ENCODE results near the gene CTSL. TPM values are rescaled to one million over a fixed set of nuclear protein-coding genes. Genes with fewer than 3 reads are reported as not detected.
"Not testable (repeated sequence)": the region's sequence is repeated elsewhere in the genome, so short reads cannot be mapped to it uniquely, and the experiment has no call there.

The CTSL gene
- total RNA-seq, 1 donor from 2014 or later = 160 TPM

DNA sequence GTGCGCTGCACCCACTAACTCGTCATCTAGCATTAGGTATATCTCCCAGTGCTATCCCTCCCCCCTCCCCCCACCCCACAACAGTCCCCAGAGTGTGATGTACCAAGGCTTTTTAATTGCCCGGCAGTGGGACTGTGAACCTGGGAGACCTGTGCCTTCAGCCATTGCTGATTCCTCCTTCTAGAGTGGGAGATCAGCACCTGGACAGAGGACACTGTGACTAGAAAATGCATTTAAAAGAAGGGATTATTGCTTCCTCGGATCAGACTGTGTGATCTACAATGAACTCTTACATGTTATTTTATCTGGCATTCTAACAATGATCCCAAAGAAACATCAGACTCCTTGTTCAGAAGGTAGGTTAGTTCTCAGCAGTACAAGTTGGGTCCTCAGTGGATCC is 25.9 kb downstream of the CTSL start:
- no peak for DNase-seq (ENCODE audit: low spot score)

DNA sequence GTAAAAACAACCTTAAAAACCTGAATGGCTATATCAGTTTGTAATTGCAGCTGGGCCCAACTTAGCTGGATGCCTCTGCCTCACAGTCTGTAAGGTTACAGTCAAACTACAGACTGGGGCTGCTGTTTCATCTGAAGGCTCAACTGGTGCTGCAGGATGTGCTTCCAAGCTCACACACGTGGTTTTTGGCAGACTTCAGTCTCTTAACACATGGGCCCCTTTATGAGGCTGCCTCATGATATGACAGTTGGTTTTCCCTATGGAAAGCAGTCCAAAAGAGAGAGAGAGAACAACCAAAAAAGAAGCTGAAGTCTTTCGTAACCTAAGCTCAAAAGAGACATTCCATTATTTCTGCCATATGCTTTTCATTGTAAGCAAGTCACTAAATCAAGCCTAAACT is 27.4 kb downstream of the CTSL start:
- no peak for DNase-seq (ENCODE audit: low spot score)

DNA sequence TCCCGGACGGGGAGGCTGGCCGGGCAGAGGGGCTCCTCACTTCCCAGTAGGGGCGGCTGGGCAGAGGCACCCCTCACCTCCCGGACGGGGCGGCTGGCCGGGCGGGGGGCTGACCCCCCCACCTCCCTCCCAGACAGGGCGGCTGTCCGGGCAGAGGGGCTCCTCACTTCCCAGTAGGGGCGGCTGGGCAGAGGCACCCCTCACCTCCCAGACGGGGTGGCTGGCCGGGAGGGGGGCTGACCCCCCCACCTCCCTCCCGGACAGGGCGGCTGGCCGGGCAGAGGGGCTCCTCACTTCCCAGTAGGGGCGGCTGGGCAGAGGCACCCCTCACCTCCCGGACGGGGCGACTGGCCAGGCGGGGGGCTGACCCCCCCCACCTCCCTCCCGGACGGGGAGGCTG is 32.4 kb downstream of the CTSL start:
- DNase-seq (ENCODE audit: low spot score) = not testable (repeated sequence)

DNA sequence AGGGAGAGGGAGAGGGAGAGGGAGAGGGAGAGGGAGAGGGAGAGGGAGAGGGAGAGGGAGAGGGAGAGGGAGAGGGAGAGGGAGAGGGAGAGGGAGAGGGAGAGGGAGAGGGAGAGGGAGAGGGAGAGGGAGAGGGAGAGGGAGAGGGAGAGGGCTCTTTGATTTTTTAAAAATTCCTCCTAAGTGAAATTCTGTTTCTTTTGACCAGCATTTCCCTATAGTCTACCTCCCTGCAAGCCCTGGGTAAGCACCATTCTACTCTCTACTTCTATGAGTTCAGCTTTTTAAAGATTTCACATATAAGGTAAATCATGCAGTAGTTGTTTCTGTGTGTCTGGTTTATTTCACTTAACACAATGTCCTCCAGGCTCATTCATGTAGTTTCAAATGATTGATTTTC is 34.1 kb downstream of the CTSL start:
- DNase-seq (ENCODE audit: low spot score) = not testable (repeated sequence)

DNA sequence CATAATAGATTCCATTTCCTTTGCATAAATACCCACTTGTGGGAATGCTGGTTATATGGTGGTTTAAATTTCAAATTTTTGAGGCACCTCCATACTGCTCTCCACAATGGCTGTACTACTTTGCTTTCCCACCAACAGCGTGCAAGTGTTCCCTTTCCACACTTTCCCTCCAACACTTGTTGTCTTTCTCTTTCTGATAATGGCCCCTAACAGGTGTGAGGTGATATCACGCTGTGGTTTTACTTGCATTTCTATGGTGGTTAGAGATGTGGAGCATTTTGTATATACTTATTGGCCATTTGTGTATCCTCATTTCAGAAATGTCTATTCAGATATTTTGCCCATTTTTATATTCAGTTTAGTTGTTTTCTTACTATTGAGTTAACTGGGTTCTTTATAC is 34.6 kb downstream of the CTSL start:
- DNase-seq (ENCODE audit: low spot score) = no peak

DNA sequence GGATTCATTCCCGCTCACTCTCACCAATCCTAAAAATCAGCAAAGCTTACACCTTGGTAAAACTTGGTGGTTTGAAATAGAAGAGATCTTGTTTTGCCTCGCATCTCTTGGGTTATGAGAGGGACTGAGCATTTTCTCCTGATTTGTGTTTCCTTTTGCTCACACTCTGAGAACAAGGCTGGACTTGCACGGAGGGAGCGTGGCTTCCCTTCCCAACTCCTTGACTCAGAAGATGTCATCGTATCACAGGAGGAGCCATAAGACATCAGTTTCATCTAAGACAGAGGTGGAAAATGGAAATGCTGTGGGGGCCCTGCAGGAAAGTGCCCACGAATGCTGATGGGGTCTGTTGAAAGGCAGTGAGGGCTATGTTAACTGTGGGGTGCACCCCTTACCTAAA is 37.4 kb downstream of the CTSL start:
- DNase-seq (ENCODE audit: low spot score) = peak; percentile 40

DNA sequence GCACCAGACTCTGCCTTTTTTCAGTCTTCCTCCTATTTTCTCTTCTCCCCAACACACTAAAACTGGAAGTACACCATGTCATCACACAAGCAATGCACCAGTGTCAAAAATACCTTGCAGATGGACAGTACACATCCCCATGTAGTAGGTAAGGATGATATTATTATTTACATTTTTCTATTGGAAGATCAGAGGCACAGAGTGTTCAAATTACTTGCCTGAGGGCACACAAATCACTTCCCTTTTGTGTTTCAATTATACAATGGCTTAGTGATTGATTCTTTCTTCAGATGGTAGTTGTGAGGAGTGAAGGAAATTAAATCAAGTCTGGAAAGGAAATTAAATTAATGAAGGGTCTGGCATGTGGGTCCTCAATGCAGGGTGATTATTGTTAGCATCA is 39.6 kb downstream of the CTSL start:
- DNase-seq (ENCODE audit: low spot score) = no peak

DNA sequence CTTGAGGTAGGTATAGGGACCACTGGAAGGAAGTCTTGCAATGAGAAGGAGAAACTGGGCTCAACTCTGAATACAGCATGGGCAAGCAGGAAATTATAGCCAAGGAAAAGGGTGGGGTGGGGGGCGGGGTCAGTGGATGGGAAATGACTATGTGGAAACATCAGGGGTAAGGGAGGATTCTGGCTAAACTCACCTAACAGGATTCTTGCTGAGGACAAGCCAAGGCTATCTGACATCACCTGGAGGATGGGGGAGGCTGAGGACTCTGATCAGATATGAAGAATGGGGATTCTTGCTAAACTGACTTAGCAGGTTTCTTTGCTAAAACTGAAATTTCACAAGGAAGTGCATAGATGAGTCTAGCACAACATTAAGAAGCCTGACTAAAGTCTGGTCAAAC is 40.8 kb downstream of the CTSL start:
- DNase-seq (ENCODE audit: low spot score) = peak; percentile 77

DNA sequence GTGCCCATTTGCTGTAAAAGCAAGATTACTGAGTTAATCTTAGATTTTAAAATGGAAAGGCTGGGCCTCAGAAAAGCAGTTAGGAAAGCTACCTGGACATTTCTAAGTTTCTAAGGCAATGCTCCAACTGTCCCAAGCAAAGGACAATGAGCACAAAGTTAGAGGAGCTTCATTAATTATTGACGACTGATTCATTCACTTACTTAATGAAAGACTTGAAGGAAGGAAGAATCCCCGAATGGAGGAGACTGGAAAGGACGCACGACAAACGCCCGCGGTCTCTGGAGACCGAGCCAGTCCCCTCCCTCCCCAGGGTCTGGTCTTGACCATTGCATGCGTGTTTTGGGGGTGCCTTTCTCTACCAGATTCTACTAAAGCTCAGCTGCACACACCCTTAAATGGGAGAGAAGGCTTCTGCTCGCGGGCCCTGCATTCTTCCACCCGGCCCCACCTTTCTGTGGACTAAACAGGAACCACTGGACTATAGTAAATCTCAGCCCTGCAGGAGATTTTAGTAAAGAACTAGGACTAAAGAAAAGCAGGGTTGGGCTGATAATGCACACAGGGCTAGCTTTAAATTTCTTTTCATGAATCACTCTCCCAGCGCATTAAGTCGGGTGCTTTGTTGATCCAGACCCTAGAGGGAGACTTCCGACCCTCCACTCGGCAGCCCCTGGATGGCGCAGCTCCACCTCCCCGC is 44.8 kb downstream of the CTSL start:
- DNase-seq (ENCODE audit: low spot score) = peak; percentile 82

DNA sequence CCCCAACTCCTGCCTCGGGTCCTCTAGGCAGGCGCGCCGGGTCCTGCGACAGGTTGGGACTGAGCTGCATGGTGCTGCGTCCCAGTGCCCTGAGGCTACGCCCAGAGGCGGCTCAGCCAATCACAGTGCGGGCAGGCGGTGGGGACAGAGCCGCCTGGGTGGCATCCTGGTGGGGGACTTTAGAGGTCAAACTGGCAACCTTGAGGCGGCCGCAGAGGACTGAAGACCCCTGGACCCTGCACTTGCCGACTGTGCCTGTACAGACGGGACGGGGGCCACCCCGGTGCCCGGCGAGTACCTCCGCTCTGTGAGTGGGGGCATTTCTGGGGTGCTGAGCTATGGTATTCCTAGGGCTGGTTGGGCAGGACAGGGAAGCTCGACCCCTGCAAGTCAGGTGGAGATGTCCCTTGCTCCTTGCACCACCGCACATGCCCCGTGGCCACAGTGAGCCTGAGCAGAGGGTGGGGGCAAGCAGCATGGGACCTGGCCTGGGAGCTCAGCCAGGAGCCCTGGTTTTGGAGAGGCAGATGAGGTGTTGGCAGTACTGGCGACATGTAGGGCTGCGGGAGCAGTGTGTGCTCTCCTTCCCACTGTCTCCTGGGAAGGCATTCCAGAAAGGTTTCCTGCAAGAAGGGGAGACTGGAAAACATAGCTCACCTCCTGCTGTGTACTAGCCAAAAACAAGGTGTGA is 45.5 kb downstream of the CTSL start:
- no peak for DNase-seq (ENCODE audit: low spot score)

DNA sequence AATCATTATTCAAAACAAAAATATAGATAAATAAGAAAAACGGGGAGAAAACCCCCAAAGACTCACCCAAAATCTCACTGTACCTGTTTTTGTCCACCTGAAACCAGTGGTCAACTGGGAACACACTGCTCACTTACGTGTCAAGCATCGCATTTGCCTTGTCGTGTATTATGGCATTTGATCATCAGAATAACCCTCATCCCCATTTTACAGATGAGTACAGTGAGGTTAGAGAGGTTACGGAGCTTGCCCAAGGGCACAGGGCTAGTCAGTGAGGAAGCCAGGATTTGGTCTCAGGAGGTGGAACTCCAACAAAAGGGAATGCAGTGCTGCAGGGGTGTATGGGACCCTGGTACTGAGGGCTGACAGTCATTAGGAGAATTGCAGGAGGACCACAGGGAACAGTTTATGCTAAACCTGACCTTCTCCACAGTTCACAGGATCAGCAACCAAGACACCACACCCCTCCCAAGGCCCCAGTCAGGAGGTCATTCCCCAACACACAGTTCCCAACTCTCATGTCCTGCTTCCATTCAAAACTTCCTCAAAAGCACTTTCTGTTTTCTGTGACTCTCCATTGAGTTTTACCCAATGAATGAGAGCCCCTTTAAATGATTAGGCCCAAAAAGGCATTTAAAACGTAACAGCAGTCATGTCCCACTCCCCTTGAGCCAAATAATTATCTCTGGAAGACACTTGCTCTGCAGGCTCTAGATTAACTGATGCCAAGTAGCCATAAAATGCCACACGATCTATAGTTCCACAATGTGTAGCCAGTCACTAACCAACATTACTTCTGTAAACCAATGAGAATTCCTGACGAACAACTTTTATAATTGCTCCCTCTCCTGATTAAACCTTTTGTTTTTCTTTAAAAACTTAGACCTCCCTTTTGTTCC is 50.8 kb downstream of the CTSL start:
- no peak for DNase-seq (ENCODE audit: low spot score)

DNA sequence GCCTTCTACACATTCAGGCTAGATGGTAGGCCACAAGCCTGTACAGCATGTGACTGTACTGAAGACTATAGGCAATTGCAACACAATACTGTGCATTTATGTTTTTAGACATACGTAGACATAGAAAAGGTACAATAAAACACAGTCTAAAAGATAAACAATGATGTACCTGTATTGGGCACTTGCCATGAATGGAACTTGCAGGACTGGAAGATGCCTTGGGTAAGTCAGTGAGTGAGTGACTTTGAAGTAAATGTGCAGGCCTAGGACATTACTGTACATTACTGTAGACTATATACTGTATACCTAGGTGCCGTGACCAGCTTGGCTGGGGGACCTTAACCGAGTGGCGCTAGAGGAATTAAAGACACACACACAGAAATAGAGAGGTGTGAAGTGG is 53.1 kb downstream of the CTSL start:
- no peak for DNase-seq (ENCODE audit: low spot score)

Other genes with a start within 250 kb of the CTSL start
- 77.0 TPM for gene DAPK1, start 228.3 kb upstream of the CTSL start, total RNA-seq (ENCODE audit: insufficient read depth, low replicate concordance)
- gene SPATA31E1, start 156.8 kb downstream of the CTSL start, total RNA-seq (ENCODE audit: insufficient read depth, low replicate concordance) = 2.9 TPM
- gene SPATA31C1, start 191.8 kb downstream of the CTSL start, total RNA-seq (ENCODE audit: insufficient read depth, low replicate concordance) = 1.2 TPM
- 2.2 TPM for gene CDK20, start 248.4 kb downstream of the CTSL start, total RNA-seq (ENCODE audit: insufficient read depth, low replicate concordance)

Data from umbilical cord (tissue), 2 donors.